ENCODE data around the gene GTF2H2C. TPM values are rescaled to one million over a fixed set of nuclear protein-coding genes. Genes with fewer than 3 reads are reported as not detected.
"Not testable (repeated sequence)": the region's sequence is repeated elsewhere in the genome, so short reads cannot be mapped to it uniquely, and the experiment has no call there.

The GTF2H2C gene
- total RNA-seq, 4 donors from 2014 or later, result 4.3 to 14.5 (median 13.3) TPM

DNA sequence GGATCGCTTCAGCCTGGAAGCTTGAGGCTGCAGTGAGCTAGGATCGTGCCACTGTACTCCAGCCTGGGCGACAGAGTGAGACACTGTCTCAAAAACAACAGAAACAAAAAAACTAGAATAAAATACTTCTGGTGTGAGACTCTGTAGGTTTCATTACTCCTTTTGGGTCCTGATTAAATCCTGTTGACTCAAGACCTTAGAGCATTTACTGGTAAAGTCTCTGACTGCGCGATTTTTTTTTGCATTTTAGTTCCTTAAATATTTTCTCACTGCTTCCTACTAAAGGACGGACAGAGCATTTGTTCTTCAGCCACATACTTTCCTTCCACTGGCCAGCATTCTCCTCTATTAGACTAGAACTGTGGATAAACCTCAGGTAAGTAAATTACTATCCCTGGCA, 46.8 kb downstream of the GTF2H2C start:
- intact Hi-C loops (cut with DNase I; ENCODE audit: low total_unique reads); DNase-seq (ENCODE audit: low spot score in 2 of 2); H3K4me3 ChIP-seq (ENCODE audit: low read depth, poor library complexity, severe bottlenecking): not testable (repeated sequence)
- 83 to 89% methylated on average over 3 of the region's 6 CpGs for WGBS, 2 donors

DNA sequence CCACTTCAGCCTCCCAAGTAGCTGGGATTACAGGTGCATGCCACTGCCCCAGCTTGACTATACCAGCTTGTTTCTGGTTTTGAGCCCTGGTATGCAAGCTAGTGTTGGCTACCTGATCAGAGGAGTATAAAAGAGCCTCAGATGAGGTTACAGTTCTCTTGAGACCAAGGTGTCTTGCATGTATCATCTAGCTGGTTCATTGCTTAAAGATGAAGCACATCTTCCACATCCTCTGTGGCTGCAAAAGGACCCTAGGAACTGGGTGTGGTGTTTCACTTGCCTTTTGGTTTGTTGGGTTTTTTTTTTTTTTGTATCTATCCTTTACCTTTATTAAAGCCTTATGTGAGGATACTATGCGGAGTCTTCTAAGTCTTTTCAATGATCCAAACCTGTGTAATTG, 47.8 kb downstream of the GTF2H2C start:
- intact Hi-C loops (cut with DNase I; ENCODE audit: low total_unique reads); DNase-seq (ENCODE audit: low spot score in 2 of 2); H3K4me3 ChIP-seq (ENCODE audit: low read depth, poor library complexity, severe bottlenecking): not testable (repeated sequence)
- WGBS, 2 donors, result no CpG with 5 or more reads among the region's 1 CpG

DNA sequence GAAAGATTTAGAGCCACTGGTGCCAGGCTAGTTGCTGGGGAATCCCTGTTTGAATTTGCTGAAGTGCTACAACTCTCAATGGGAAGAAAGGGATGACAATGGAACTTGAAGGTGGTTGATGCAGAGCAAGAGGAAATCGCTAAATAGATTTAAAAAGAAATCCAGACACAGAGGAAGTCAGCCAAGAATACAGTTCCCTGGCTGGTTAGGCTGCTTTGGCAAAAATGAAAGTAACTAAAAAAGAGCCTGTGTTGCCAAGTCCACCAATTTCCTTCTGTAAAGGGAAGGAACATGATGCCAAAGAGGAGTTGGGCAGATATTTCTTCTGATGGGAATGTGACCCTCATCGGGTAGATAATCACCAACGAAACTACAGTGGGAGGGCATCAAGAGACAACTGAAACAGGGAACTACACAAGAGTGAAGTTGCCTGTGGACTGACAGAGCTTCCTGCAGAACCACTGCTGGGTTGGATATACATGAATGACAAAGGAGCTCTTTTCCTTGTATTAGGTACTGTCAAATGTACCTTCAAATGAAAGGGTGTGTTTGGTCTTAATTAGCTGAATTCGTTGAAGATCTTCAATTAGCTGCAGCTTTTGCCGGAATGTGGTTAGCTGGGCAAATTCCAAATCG, 49.0 kb downstream of the GTF2H2C start:
- no CpG with 5 or more reads among the region's 6 CpGs for WGBS, 2 donors
- H3K4me3 ChIP-seq (ENCODE audit: low read depth, poor library complexity, severe bottlenecking); intact Hi-C loops (cut with DNase I; ENCODE audit: low total_unique reads); DNase-seq (ENCODE audit: low spot score in 2 of 2): not testable (repeated sequence)

DNA sequence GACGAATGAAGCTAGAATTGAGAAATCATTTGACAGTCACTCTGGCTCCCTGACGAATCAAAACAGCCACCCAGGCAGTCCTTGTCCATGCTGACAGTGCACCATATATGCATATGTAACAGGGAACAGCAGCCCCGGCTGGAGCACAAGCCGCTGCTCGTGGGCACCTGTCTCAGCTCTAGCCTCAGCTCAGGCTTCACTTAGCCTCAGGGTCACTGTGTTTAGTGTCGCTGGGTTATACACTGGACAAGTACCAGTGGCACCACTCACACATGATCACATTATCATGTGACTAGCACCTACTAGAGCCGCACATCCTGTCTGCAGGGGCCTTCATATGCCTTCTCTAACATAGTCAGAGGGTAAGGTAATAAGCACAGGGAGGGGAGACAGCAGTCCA, 54.9 kb downstream of the GTF2H2C start:
- intact Hi-C loops (cut with DNase I; ENCODE audit: low total_unique reads); DNase-seq (ENCODE audit: low spot score in 2 of 2); H3K4me3 ChIP-seq (ENCODE audit: low read depth, poor library complexity, severe bottlenecking): not testable (repeated sequence)
- no CpG with 5 or more reads among the region's 7 CpGs for WGBS, 2 donors

DNA sequence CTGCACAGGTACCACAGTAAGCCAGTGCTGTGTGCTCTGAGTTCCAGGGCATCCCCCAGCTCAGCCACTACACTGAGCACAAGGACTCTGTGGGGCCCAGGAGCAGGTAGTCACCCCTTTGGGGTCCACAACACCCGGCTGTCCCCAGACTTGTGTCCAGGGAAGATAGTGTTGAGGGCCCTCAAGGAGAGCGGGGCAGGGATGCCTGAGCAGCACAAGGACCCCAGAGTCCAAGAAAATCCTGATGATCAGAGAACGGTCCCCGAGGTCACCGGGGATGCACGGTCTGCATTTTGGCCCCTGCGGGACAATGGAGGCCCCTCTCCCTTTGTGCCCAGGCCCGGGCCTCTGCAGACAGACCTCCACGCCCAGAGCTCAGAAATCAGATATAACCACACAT, 71.9 kb downstream of the GTF2H2C start:
- intact Hi-C loops (cut with DNase I; ENCODE audit: low total_unique reads); H3K4me3 ChIP-seq (ENCODE audit: low read depth, poor library complexity, severe bottlenecking): not testable (repeated sequence)
- WGBS, 2 donors, result 97 to 98% methylated on average over 7 of the region's 9 CpGs
- DNase-seq (ENCODE audit: low spot score in 2 of 2), result peak; percentile 6 to 71

Other genes with a start within 250 kb of the GTF2H2C start
- 1 to 10 TPM; 4.1 to 6.0 (median 5.5) TPM for gene CCDC125, start 227.4 kb upstream of the GTF2H2C start, total RNA-seq
- 10 to 100 TPM; 10.5 to 19.1 (median 15.0) TPM for gene AK6, start 190.7 kb upstream of the GTF2H2C start, total RNA-seq
- gene TAF9, start 190.7 kb upstream of the GTF2H2C start, total RNA-seq, result 10 to 100 TPM; 26.8 to 48.1 (median 31.2) TPM
- gene RAD17, start 190.4 kb upstream of the GTF2H2C start, total RNA-seq, result 10 to 100 TPM in 3 of 4 donors, 1 to 10 TPM in 1; 9.0 to 21.2 (median 12.9) TPM
- 10 to 100 TPM; 16.7 to 24.4 (median 18.8) TPM for gene MARVELD2, start 145.1 kb upstream of the GTF2H2C start, total RNA-seq
- 100 to 1,000 TPM in 1 of 4 donors, 10 to 100 TPM in 3; 71.0 to 102 (median 89.6) TPM for gene OCLN, start 67.4 kb upstream of the GTF2H2C start, total RNA-seq

Data from lower leg skin (tissue), 4 donors.